Ammon's horn (tissue), 1 donor: ENCODE measurements around the gene COX5A.

Source experiments
- DNase-seq: peaks from one replicate; pipeline ENCODE4 v3.0.0-alpha.2; 2016; ENCODE audit warnings: low spot score

Gene COX5A

GRCh38 chr15:74872702-74873035, 65.2 kb downstream of the COX5A start:
- DNase-seq, result no peak

GRCh38 chr15:74870436-74871215, 67.2 kb downstream of the COX5A start:
- DNase-seq, result no peak
